ENCODE data around the gene LRP5.

DNA sequence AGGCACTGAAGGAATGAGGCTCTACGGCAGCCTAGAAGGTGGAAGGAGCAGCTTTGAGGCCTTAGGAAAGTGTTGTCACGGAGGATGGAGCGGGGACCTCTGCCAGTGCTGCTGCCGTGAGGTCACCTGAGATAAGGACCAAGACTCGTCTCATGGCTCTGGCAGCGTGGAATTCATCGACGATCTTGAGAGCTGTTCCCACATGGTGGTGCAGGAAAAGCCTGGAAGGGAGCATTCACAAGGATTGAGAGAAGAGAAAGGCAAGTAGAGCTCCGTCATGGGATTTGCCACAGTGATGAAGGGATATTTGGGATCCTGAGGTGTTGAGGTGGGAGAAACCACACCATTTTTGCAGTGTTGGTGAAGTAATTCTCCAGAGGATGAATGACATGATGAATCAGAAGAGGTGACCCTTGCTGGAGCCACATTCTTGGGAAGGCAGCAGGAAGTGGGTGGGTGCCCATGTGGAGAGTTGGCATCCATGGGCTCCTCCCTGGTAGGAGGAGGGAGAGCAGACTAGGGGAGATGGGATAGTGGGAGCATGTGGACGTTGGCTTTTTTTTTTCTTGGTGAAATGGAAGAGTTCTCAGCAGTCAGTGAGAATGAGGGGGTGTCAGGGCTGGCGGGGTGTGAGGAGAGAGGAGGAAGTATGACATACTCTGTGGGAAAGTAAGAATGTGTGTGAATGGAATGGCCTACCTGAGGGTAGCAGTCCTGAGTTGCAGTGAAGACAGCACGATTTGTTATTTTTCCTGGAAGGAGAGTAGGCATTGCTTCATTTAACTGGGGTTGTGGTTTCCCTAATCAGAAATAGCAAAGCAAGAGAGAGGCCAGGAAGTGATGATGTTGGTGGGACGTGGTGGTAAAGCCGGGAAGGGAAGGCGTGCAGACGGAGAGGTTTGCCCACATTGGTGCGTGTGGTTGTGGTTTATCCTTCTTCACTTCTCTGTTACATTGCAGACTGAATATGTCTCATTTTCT lies 159.3 kb downstream of the LRP5 start:
- TF ChIP-seq, protein P1, sequence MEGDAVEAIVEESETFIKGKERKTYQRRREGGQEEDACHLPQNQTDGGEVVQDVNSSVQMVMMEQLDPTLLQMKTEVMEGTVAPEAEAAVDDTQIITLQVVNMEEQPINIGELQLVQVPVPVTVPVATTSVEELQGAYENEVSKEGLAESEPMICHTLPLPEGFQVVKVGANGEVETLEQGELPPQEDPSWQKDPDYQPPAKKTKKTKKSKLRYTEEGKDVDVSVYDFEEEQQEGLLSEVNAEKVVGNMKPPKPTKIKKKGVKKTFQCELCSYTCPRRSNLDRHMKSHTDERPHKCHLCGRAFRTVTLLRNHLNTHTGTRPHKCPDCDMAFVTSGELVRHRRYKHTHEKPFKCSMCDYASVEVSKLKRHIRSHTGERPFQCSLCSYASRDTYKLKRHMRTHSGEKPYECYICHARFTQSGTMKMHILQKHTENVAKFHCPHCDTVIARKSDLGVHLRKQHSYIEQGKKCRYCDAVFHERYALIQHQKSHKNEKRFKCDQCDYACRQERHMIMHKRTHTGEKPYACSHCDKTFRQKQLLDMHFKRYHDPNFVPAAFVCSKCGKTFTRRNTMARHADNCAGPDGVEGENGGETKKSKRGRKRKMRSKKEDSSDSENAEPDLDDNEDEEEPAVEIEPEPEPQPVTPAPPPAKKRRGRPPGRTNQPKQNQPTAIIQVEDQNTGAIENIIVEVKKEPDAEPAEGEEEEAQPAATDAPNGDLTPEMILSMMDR (IDR thresholded peaks at IDR 0.05): no peak
- TF ChIP-seq POLR2A (IDR thresholded peaks at IDR 0.05): no peak
